Hepatic stellate cell (primary cell): Measurements from ENCODE around the gene GNB1L.

Source experiments
- DNase-seq: peaks from one replicate; pipeline ENCODE4 v3.0.0; 2011; ENCODE audit warnings: low spot score

The GNB1L gene

GRCh38 chr22:19760951-19761724 lies 93.5 kb downstream of the GNB1L start:
- DNase-seq = no peak

DNA sequence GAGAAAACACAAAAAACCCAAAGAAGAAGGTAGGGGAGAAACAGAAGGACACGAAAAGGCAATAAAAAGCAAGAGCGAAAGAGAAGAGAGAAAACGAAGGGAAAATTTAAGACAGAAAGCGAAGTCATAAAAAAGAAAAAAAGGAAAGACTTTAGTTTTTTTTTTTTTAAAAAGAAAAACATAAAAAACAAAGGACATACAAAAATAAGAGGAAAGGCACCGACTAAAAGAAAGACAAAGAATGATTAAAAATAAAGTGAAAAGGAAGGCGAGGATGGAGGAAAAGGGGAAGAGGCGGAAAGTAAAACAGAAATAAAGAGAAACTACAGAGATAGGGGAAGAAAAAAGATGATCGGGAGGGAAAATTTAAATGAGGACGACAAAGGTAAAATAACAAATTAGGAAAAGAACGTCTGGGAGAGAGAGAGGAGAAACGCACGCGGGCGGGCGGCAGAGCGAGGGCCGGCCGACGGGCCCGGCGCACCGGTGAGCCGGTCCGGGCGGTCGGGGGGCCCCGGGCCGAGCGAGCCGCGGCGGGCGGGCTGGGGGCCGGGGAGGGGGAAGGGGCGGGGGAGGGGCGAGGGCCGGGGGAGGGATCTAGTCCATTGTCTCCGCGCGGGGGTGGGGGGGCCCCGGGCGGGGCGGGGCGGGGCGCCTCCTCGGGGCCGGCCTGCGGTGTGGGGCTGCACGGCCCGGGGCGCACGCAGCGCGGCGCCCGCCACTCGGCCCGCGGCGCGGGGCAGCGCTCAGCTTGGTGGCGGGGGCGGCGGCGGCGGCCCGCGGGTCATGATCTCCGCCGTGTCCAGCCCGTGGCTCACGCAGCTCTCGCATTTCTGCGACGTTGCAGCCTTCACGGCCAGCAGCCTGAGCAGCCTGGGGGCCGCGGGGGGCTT lies 94.4 kb downstream of the GNB1L start, which contains the start of gene TBX1:
TSS of gene TBX1 (plus strand) at position 721 of the 893 bp plus-strand sequence. CDS start at position 787, 66 bp downstream.
- DNase-seq = no peak

DNA sequence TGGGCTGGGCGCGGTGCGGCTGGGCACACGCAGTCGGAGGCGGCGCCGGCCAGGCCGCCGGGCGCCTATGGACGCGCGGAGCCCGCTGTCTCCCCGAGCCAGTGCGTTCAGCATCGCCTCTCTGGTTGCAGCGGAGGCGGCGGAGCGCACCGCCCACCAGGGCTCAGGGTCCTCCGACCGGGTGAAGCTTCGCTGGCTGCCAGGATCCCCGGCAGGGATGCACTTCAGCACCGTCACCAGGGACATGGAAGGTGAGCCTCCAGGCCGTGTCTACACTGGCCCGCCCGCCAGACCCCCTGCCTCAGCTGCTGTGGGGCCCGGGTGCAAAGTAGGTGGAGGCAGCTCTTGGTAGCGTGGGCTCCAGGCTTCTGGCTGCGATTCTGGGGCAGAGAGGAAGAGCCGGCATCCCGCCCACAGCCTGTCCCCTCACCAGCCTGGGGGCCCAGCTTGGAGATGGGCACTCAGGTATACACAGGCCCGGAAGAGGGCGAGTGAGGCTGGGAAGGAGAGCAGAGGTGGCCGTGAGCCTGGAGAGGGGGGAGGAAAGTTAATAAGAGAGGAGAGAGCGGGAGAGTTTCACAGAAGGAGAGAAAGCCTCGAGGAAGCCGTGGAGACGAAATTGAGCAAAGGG lies 95.1 kb downstream of the GNB1L start:
- DNase-seq = no peak

GRCh38 chr22:19758896-19759426 lies 95.7 kb downstream of the GNB1L start:
- DNase-seq = no peak

- DNase-seq = no peak
These were observed 96.4 kb downstream of the GNB1L start for GRCh38 chr22:19757985-19758895.

DNA sequence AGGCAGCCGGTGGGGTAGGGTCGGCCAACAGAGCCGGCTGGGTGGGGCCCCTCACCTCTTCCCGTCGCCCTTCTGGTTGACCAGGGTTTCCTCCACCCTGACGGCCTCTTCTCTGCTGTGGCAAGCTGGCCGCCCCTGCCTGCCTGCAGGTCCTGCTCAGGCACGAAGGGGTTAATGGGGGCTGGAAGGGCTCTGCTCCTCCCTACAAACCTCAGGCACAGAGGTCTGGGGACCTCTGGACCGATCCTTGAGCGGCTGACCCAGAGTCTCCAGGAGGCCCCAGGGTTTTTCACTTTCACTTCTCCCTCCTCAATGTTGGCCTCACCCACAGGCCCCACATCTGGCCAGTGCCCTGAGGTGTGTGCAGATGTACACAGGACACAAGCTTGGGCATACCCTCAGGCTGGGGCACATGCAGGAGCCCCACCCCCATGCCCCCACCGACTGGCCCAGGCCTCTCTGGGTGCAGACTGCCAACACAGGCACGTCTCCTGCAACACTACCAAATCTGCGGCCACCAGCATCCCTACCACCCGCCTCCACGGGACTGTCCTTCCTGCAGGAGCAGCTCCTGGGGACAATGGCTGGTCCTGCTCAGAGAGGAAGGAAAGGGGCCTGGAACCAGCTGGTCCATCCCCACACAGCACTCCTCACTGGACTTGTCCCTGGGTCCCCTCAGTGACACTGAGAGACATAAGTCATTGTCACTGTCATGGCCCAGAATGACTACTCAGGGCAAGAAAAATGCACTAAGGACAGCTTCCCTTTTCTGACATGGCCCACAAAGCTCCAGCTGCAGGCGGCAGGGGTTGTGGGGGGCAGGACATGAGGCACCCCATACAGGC lies 97.3 kb downstream of the GNB1L start:
- DNase-seq = no peak

DNA sequence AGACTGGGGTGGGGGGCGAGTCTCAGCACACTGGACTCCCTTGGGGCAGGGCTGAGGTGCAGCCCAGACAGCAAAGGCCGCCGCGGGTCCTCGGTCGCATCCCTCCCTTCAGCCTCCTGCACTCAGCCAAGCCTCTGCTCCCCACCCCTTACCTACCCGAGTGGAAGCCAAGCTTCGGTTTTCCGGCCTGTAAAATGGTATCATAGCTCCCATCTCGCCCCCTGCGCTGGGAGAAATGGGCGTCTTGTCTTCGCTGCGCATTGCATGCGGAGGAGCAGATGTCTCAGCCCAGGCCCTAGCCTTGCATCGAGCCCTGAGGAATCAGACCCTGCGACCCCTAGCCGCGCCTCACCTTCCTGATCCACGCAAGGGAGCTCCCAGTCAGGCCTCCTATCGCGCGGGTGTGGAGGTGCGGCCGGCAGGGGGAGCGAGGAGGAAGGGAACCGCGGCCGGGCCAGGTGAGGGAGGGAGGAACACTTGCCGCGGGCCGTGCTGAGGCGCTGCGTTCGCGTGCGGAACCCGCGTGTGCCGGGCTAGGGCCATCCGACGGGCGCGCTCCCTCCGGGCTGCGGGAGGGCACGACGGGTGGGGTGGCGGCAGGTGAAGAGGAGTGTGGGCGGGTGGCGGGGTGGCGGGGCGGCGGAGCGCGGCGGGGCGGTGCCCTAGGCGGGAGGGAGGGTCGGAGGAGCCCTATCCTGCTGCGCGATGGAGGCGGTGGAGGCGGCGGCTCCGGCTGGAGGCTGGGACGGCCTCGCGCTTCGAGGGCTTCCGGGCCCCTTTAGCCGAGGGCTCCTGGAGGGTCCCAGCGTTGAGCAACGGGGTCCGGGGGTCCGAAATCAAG lies 98.2 kb downstream of the GNB1L start:
- DNase-seq = no peak

DNA sequence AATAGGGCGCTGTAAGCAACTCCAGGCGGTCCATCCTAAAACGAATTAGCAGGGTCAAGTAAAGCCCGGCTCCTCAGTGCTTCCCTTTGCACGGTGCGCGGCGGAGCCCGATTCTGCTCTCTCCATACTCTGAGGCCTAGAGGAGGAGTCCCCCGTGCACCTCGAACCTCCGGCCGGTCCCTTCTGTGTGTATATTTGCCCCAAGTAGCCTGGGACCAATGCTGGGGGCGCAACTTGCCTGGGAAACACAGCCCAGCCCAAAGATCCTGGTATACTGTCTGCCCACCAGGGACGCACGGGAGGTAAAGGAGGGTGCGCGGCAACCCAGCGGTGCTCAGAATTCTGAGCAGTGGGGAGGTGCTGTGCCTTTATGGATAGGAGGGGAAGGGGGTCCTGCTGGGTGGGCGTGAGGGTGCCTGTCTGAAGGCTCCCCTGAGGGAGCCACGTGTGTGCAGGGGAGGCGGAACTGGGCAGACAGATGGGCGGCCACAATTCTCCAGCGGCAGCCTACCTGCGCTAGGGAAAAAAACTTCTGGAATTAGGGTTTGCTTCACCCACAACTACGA lies 98.9 kb downstream of the GNB1L start:
- DNase-seq = no peak

- no peak for DNase-seq
These were observed 99.4 kb downstream of the GNB1L start for GRCh38 chr22:19755145-19755710.

DNA sequence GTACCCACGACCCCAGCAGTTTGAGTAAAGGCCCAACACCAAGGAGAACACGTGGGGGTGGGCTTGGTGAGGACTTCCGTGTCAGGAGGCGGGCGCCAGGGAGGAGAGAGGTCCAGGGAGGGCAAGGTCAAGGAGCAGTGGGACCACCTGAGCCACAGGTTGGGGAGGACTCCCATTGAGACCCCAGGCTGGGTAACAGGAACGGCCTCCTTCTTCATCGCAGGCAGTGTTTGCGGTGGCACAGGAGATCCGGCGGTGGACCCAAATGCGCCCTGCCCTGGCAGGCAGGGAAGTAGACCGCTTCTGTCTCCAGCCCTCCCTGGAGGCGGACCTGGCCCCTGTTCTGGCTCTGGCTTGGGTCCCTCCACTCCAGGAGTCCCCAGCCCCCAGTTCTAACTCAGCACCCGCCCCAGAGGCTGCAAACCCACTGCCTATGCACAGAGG lies 100.0 kb downstream of the GNB1L start:
- DNase-seq = no peak

DNA sequence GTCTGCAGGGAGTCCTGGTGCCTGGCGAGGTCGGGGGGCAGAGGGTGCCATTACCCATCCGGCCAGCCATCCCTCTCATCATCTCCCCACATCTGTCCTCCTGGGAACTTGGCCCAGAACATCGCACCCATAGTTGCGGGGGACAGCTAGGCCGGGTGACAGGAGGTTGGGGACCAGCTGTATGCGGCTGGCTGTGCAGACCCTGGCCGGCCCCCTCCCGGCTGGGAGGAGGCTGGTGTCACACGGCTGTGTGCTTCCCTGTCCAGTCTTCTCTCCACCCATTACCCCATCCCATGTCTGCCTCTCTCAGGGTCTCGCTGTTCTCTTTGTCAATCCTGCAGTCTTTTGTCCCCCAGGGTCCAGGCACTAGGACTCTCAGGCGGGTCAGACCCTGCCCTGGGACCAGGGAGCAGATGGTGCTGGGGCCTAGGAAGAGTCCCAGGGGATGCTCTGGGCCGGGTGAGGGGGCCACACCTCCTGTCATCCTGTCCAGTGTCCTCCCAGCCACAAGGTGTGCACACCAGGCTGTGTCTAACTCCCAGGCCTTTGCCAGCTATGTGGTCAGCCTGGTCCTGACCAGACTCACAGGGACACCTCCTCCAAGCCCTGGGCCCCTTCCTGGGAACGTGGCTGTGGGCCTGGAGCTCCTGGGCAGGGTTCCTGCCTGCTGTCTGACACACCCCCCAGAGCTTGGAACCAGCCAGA lies 100.5 kb downstream of the GNB1L start:
- no peak for DNase-seq

DNA sequence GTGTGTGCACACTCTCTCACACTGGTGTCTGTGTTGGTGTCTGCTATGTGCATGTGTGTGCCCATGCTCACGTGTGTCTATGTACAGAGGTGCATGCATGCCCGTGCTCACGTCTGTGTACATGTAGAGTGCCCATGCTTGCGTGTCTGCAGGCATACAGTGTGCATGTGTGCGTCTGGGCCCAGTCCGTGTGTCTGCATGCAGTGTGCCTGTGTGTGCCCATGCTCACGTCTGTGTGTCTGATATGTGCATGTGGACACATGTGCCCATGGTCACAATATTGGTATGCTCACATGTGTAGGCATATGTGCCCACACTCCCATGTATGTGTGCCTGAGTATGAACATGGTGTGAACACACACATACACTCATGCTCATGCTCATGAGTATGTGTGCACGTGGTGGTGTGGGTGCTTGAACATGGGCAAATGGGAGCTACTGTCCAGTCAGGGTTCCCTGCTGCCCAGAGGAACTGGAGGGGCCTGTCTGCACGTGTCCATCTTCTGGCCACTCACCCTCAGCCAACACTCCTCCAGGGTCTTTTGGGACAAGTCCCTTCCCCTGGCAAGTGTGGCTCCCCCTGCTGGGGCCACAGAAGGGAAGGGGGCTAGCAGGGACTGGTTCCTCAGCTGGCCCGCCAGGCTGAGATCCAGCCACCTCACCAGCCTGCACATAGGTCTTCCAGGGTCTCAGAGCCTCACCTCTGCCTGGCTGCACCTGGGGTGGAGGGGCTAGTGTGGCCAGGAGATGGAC lies 101.4 kb downstream of the GNB1L start:
- no peak for DNase-seq

GRCh38 chr22:19751497-19752245 lies 103.0 kb downstream of the GNB1L start:
- no peak for DNase-seq

- DNase-seq = no peak
These were observed 103.9 kb downstream of the GNB1L start for GRCh38 chr22:19750507-19751490.

DNA sequence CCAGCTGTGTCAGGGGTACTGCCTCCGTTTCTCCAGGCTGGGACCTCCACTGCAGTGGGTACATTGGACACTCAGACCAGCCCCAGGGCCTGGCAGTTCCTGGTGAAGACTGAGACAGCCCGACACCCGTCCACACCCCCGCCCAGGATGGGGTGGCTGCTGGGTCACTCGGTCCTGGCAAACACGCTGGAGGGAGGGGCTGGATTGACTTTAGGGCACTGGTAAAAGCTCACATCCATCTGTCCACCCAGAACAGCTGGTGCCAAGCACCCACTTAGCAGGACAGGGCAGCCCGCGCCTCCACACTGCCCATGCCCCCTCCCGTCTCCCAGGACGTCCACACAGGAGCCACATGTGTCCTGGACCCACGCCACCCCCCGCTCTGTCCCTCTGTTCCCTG lies 104.8 kb downstream of the GNB1L start:
- DNase-seq = no peak
